H1 (cell line): ENCODE measurements around the gene CLIC1. TPM values are rescaled to one million over a fixed set of nuclear protein-coding genes. Genes with fewer than 3 reads are reported as not detected.

ENCODE experiments used
- BACH1 ChIP-seq: IDR thresholded peaks from 2 replicates; pipeline ENCODE4 v1.6.1; 2012; ENCODE audit warnings: low read length, improper control_type of control experiment
- CHD1 ChIP-seq: IDR thresholded peaks from 2 replicates; pipeline ENCODE4 v1.6.1; 2012; ENCODE audit warnings: low read depth, low read length, improper control_type of control experiment
- CHD2 ChIP-seq: IDR thresholded peaks from 2 replicates; pipeline ENCODE4 v1.6.1; 2012; ENCODE audit warnings: low read length, improper control_type of control experiment
- CTBP2 ChIP-seq: IDR thresholded peaks from 2 replicates; pipeline ENCODE4 v1.7.0; 2011; ENCODE audit warnings: borderline replicate concordance, mild to moderate bottlenecking, moderate library complexity, mixed read lengths, low read length; ENCODE audit not compliant: insufficient read depth, insufficient read length
- EZH2 ChIP-seq: fragments of 200-600 bp; sonication (generic); IDR thresholded peaks from 2 replicates; pipeline ENCODE4 v1.7.1; 2012; ENCODE audit warnings: low read depth, mild to moderate bottlenecking, moderate library complexity, low read length, inconsistent platforms; ENCODE audit not compliant: severe bottlenecking
- RFX5 ChIP-seq: IDR thresholded peaks from 2 replicates; pipeline ENCODE4 v1.6.1; 2011; ENCODE audit warnings: low read depth, low read length, improper control_type of control experiment, borderline replicate concordance
- SIRT6 ChIP-seq: IDR thresholded peaks from one replicate; pipeline ENCODE4 v1.7.1; 2012; ENCODE audit warnings: low read length, inconsistent platforms
- TAF1 ChIP-seq: IDR thresholded peaks from 2 replicates; pipeline ENCODE4 v1.6.1; 2011; ENCODE audit warnings: mild to moderate bottlenecking, low read depth, low read length
- polyA plus RNA-seq, 7 experiments: library from polyadenylated mRNA; depleted of rRNA in 3 of 7; stranded (reverse) in 5 of 7; unstranded in 2 of 7; fragments of >200 nt in 5 of 7; fragments of 200-250 nt in 2 of 7; gene quantifications; 1 replicate in 5 of 7; 2 replicates in 1 of 7; 4 replicates in 1 of 7; pipeline versions ENCODE4 v1.2.1 to v1.2.3, GENCODE V29; 2011 to 2013; ENCODE audit warnings: missing spikeins in 2 of 7, mixed read lengths in 2 of 7
- total RNA-seq: library from RNA; stranded (reverse); fragmentation: NEBNext Ultra II Directional; extraction: Animal tissue kit (Norgen Biotek cat#: 25700); gene quantifications from 2 replicates; pipeline ENCODE4 v1.2.1, GENCODE V29; 2021

Gene CLIC1
- total and polyA plus RNA-seq, 2 of the 8 experiments (the other 6 are each of a cell fraction or from before 2014, with no cell fraction given): 250 to 277 TPM

- TF ChIP-seq RFX5 (no peak), BACH1 (no peak), TAF1 (no peak), EZH2 (no peak), CTBP2 (no peak), CHD2 (no peak), SIRT6 (no peak), CHD1 (no peak)
Observed at GRCh38 chr6:31782126-31782855, 46.0 kb upstream of the CLIC1 start (continued).
